GM12878 (cell line): Measurements from ENCODE around the gene KIF2A. TPM values are rescaled to one million over a fixed set of nuclear protein-coding genes. Genes with fewer than 3 reads are reported as not detected.

Experiments used
- ATAC-seq: fragments of 200-7000 bp; cut with Tn5 transposase; 3 replicates; pipeline ENCODE4 v1.9.1; 2020; ENCODE audit warnings: mild to moderate bottlenecking, moderate library complexity
- BruUV-seq: library from RNA; stranded (reverse); fragments of 400-500 nt; replicated peaks from 2 replicates; lab custom pipeline; 2021; lab: Mats Ljungman, UMichigan
- CTCF ChIA-PET: fragments of 300-600 bp; sonication (Branson Sonifier 250); formaldehyde crosslinking; extraction: SDS; loops from one replicate; lab custom pipeline; 2021; ENCODE audit warnings: inconsistent platforms; lab: Yijun Ruan, JAX
- POLR2A ChIA-PET: fragments of 350-600 bp; formaldehyde crosslinking; extraction: SDS; loops from one replicate; lab custom pipeline; 2021; ENCODE audit warnings: inconsistent platforms; lab: Charles Lee
- RAD21 ChIA-PET: fragments of 300-600 bp; sonication (Branson Sonifier 250); formaldehyde crosslinking; loops from one replicate; lab custom pipeline; 2023; ENCODE audit warnings: antibody characterized with exemption; ENCODE audit not compliant: unreplicated experiment; lab: Charles Lee
- SMC1A ChIA-PET: fragments of 300-600 bp; sonication (Branson Sonifier 250); formaldehyde crosslinking; loops from one replicate; lab custom pipeline; 2023; ENCODE audit not compliant: unreplicated experiment, uncharacterized antibody; lab: Charles Lee
- DNase-seq: peaks from one replicate; pipeline ENCODE4 v3.0.0-alpha.2; 2011; ENCODE audit warnings: low read depth, low spot score
- FAIRE-seq: peaks from 3 replicates; lab custom pipeline; 2011; peaks lifted over from hg19 to GRCh38; lab: Jason Lieb, UNC
- H2AFZ ChIP-seq: 2 replicates; pipeline ENCODE4 v1.6.0; 2011; ENCODE audit warnings: low read depth, low read length, control low read depth; ENCODE audit not compliant: control insufficient read depth
- H3K27ac ChIP-seq: 2 replicates; pipeline ENCODE4 v1.5.1; 2011; ENCODE audit warnings: control low read depth; ENCODE audit not compliant: control insufficient read depth, insufficient read depth
- H3K27me3 ChIP-seq, 2 experiments: replicated peaks in 1 of 2; 2 replicates each; pipeline versions ENCODE4 v1.6.0 to v1.6.1; 2011; ENCODE audit warnings: low read length in 1 of 2; ENCODE audit not compliant: control insufficient read depth in 2 of 2, insufficient read depth in 2 of 2
- H3K36me3 ChIP-seq, 2 experiments: 2 replicates each; pipeline ENCODE4 v1.5.1; 2011; ENCODE audit warnings: low read length in 1 of 2; ENCODE audit not compliant: control insufficient read depth in 2 of 2, insufficient read depth in 2 of 2
- H3K4me1 ChIP-seq: 2 replicates; pipeline ENCODE4 v1.6.1; 2011; ENCODE audit warnings: mild to moderate bottlenecking, low read length, moderate library complexity, mixed read lengths; ENCODE audit not compliant: control insufficient read depth, insufficient read depth
- H3K4me2 ChIP-seq: 2 replicates; pipeline ENCODE4 v1.6.0; 2011; ENCODE audit warnings: control low read depth; ENCODE audit not compliant: control insufficient read depth, insufficient read depth
- H3K4me3 ChIP-seq: fragments of 200-600 bp; sonication (generic); 2 replicates; pipeline ENCODE4 v1.5.1; 2016
- H3K79me2 ChIP-seq: 2 replicates; pipeline ENCODE4 v1.6.0; 2011; ENCODE audit warnings: low read length; ENCODE audit not compliant: control insufficient read depth, insufficient read depth
- H3K9ac ChIP-seq: 2 replicates; pipeline ENCODE4 v1.8.0; 2011; ENCODE audit warnings: low read length, control low read depth, mixed read lengths; ENCODE audit not compliant: control insufficient read depth, insufficient read depth
- H3K9me3 ChIP-seq: replicated peaks from 3 replicates; pipeline ENCODE4 v1.5.1; 2011; ENCODE audit warnings: mild to moderate bottlenecking, low read length; ENCODE audit not compliant: control insufficient read depth, insufficient read depth
- H4K20me1 ChIP-seq: 2 replicates; pipeline ENCODE4 v1.6.0; 2011; ENCODE audit not compliant: control insufficient read depth, insufficient read depth
- CHD4 ChIP-seq: fragments of 200-600 bp; sonication (generic); IDR thresholded peaks from 2 replicates; pipeline ENCODE4 v1.6.1; 2016; ENCODE audit warnings: mild to moderate bottlenecking
- EZH2 ChIP-seq: IDR thresholded peaks from 2 replicates; pipeline ENCODE4 v1.6.1; 2012; ENCODE audit warnings: low read depth, mild to moderate bottlenecking, control low read depth, inconsistent platforms, low read length, borderline replicate concordance; ENCODE audit not compliant: control insufficient read depth
- RELA ChIP-seq: fragments of 450-650 bp; IDR thresholded peaks from 2 replicates; pipeline ENCODE4 v1.8.0; 2014; ENCODE audit warnings: borderline replicate concordance; ENCODE audit not compliant: partially characterized antibody
- WGBS: methylation state at CpG from one replicate; pipeline ENCODE4 v1.1.6; 2016; ENCODE audit warnings: low lambda C conversion rate; ENCODE audit not compliant: insufficient replicate concordance, insufficient coverage; ENCODE audit errors: missing lambda C conversion rate; 5-methylcytosine and 5-hydroxymethylcytosine counted together
- in situ Hi-C: fragments of 300-500 bp; cut with MboI; formaldehyde crosslinking; loops from 9 replicates; pipeline ENCODE4 v1.14.3; 2018; ENCODE audit warnings: mixed read lengths
- intact Hi-C: fragments of 100-400 bp; cut with micrococcal nuclease; formaldehyde crosslinking; loops from one replicate; pipeline ENCODE4 v1.14.2; 2022; ENCODE audit not compliant: unreplicated experiment
- polyA plus RNA-seq, 11 experiments: library from polyadenylated mRNA; depleted of rRNA in 4 of 11; unstranded in 6 of 11; stranded (reverse) in 5 of 11; fragments of >200 nt; fragmentation: Nextera tagmentation in 4 of 11; fragmentation: Illumina TruSeq in 1 of 11; extraction: Ambion mirVana in 4 of 11; extraction: Trizol in 1 of 11; gene quantifications; 1 replicate in 1 of 11; 2 replicates in 10 of 11; pipeline versions ENCODE4 v1.2.1 to v1.2.3, GENCODE V29; 2011 to 2016; ENCODE audit warnings: inconsistent platforms in 2 of 11, missing spikeins in 2 of 11, low read depth in 1 of 11
- total RNA-seq, 4 experiments: library from RNA; depleted of rRNA in 3 of 4; stranded (reverse); fragments of >200 nt in 3 of 4; fragmentation: Illumina TruSeq in 1 of 4; extraction: Trizol in 1 of 4; gene quantifications; 2 replicates each; pipeline versions ENCODE4 v1.2.1 to v1.2.3, GENCODE V29; 2013 to 2021
- TF ChIP-seq, protein P1 (sequence below), 3 experiments: IDR thresholded peaks in 2 of 3; conservative IDR thresholded peaks in 1 of 3; 2 replicates each; pipeline ENCODE4 v1.5.1; 2011; ENCODE audit warnings: low read depth in 3 of 3, low read length in 3 of 3, mild to moderate bottlenecking in 3 of 3, control low read depth in 2 of 3, moderate library complexity in 2 of 3, inconsistent platforms in 1 of 3, mixed read lengths in 1 of 3; ENCODE audit not compliant: control insufficient read depth in 2 of 3, insufficient read depth in 1 of 3; ENCODE audit errors: extremely low read depth in 1 of 3

Gene KIF2A
- total and polyA plus RNA-seq, 10 of the 15 experiments (the other 5 are each of a cell fraction or from before 2014, with no cell fraction given) = 35.9 to 124 (median 80.1) TPM

GRCh38 chr5:62372600-62372999 lies 66.6 kb downstream of the KIF2A start:
- Histone ChIP-seq H3K27me3 (no peaks in the 10 kb centered on the region), H4K20me1 (no peaks in the 10 kb centered on the region), H3K4me2 (no peak overlapping the region), H3K36me3 (peaks cover 2 to 21% of the 10 kb centered on the region in 2 experiments), H3K4me1 (no peaks in the 10 kb centered on the region), H3K9me3 (no peaks in the 10 kb centered on the region), H2AFZ (no peak overlapping the region), H3K4me3 (no peak overlapping the region), H3K79me2 (no peaks in the 10 kb centered on the region), H3K9ac (no peak overlapping the region), H3K27ac (no peak overlapping the region)
- ATAC-seq (no peak), FAIRE-seq (no peak), DNase-seq (no peak)
- ChIA-PET CTCF (no interaction called here), RAD21 (no interaction called here), SMC1A (no interaction called here), POLR2A (no interaction called here)
- no TSS peak for BruUV-seq
- in situ Hi-C loops (no loop called here), intact Hi-C loops (no loop called here)
- TF ChIP-seq, protein P1, sequence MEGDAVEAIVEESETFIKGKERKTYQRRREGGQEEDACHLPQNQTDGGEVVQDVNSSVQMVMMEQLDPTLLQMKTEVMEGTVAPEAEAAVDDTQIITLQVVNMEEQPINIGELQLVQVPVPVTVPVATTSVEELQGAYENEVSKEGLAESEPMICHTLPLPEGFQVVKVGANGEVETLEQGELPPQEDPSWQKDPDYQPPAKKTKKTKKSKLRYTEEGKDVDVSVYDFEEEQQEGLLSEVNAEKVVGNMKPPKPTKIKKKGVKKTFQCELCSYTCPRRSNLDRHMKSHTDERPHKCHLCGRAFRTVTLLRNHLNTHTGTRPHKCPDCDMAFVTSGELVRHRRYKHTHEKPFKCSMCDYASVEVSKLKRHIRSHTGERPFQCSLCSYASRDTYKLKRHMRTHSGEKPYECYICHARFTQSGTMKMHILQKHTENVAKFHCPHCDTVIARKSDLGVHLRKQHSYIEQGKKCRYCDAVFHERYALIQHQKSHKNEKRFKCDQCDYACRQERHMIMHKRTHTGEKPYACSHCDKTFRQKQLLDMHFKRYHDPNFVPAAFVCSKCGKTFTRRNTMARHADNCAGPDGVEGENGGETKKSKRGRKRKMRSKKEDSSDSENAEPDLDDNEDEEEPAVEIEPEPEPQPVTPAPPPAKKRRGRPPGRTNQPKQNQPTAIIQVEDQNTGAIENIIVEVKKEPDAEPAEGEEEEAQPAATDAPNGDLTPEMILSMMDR (IDR thresholded peaks at IDR 0.05 in 2 of 3, conservative IDR thresholded peaks at IDR 0.05 in 1 of 3; ENCODE audit: control insufficient read depth in 2 of 3, extremely low read depth in 1 of 3, insufficient read depth in 1 of 3, low read depth in 3 of 3, low read length in 3 of 3) = no peak
- no peak for TF ChIP-seq CHD4
- WGBS = 98% methylated on average over 3 of the region's 3 CpGs

DNA sequence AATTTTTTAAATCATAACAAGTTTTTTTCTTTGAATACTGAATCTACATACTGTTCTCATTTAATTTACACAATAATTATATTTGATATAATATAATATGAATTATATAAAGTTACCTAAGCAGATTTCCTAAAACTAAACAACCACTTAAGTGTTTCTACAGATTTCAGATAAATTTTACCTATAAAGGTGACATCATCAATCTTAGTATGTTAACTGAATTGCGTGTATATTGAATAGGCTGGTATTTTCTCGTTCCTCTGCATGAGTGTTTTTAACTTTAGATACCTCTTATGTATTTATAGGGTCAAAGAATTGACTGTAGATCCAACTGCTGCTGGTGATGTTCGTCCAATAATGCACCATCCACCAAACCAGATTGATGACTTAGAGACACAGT lies 67.4 kb downstream of the KIF2A start:
- 100% methylated on average over 3 of the region's 3 CpGs for WGBS
- in situ Hi-C loops = no loop called here
- POLR2A ChIA-PET = no interaction called here
- Histone ChIP-seq H2AFZ (no peak overlapping the region), H3K4me2 (no peak overlapping the region), H3K4me1 (no peaks in the 10 kb centered on the region), H3K36me3 (peaks cover 4 to 21% of the 10 kb centered on the region in 2 experiments), H3K27ac (no peak overlapping the region)
- DNase-seq = no peak
- BruUV-seq = no TSS peak
- no peak for TF ChIP-seq RELA
- no peak for TF ChIP-seq EZH2
- TF ChIP-seq, all 136 proteins: peak for 0
- Histone ChIP-seq H3K79me2 (no peaks in the 10 kb centered on the region), H3K4me3 (no peak overlapping the region), H3K9ac (no peak overlapping the region), H3K27me3 (no peaks in the 10 kb centered on the region), H4K20me1 (no peaks in the 10 kb centered on the region), H3K9me3 (no peaks in the 10 kb centered on the region)
- ChIA-PET CTCF (no interaction called here), RAD21 (no interaction called here), SMC1A (no interaction called here)
- intact Hi-C loops = no loop called here
- no peak for FAIRE-seq
- no peak for ATAC-seq
